Adrenal gland (tissue), 5 donors: ENCODE results near the gene TAAR1.

Experiments used
- POLR2A ChIP-seq, 2 donors: fragments of 450-650 bp; IDR thresholded peaks; one replicate each; pipeline ENCODE4 v1.6.1; 2017; ENCODE audit warnings: antibody characterized with exemption in 2 of 2, mild to moderate bottlenecking in 2 of 2, moderate library complexity in 1 of 2
- TF ChIP-seq, protein P1 (sequence below), 6 experiments: fragments of 450-650 bp in 4 of 6; fragments of 200-600 bp in 2 of 6; sonication (generic) in 1 of 6; IDR thresholded peaks; 1 replicate in 5 of 6; 2 replicates in 1 of 6; pipeline versions ENCODE4 v1.5.1 to v1.8.0; 2016 to 2021; ENCODE audit warnings: antibody characterized with exemption in 6 of 6, mild to moderate bottlenecking in 2 of 6, moderate library complexity in 1 of 6
- donor health status: DM: no; HTN: no; CAD: no.

DNA sequence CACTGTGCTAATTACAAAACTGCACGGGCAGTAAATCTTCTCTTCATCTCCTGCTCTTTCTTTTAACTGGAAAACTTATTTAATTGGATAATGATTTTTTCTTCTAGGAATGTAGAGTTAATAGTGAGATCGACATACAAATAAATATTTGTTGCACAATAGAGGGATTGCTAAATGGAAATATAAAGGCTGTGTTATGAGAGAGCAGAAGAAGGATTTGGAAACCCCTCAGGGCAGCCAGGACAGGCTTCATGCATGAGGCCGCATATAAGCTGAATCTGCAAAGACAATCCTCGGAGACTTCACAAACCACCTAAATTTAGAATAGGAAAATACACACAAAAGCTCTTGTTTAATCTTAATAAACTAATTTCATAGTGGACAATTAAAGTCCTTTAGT is 2.9 kb upstream of the TAAR1 start:
- TF ChIP-seq, protein P1, sequence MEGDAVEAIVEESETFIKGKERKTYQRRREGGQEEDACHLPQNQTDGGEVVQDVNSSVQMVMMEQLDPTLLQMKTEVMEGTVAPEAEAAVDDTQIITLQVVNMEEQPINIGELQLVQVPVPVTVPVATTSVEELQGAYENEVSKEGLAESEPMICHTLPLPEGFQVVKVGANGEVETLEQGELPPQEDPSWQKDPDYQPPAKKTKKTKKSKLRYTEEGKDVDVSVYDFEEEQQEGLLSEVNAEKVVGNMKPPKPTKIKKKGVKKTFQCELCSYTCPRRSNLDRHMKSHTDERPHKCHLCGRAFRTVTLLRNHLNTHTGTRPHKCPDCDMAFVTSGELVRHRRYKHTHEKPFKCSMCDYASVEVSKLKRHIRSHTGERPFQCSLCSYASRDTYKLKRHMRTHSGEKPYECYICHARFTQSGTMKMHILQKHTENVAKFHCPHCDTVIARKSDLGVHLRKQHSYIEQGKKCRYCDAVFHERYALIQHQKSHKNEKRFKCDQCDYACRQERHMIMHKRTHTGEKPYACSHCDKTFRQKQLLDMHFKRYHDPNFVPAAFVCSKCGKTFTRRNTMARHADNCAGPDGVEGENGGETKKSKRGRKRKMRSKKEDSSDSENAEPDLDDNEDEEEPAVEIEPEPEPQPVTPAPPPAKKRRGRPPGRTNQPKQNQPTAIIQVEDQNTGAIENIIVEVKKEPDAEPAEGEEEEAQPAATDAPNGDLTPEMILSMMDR (IDR thresholded peaks at IDR 0.05) = no peak
- no peak for TF ChIP-seq POLR2A (IDR thresholded peaks at IDR 0.05)
